HepG2 (cell line): Measurements from ENCODE around the gene ATP5F1A. TPM values are rescaled to one million over a fixed set of nuclear protein-coding genes. Genes with fewer than 3 reads are reported as not detected.

Source experiments
- ATAC-seq: fragments of 200-7000 bp; cut with Tn5 transposase; 3 replicates; pipeline ENCODE4 v1.9.1; 2020; ENCODE audit warnings: mild to moderate bottlenecking, moderate library complexity
- BruUV-seq: library from RNA; stranded (reverse); fragments of 400-500 nt; replicated peaks from 2 replicates; lab custom pipeline; 2021; lab: Mats Ljungman, UMichigan
- CTCF ChIA-PET: fragments of 300-600 bp; formaldehyde crosslinking; extraction: SDS; loops from one replicate; lab custom pipeline; 2021; ENCODE audit warnings: low total read pairs, inconsistent platforms, low intra/inter-chr PET ratio; lab: Yijun Ruan, JAX
- POLR2A ChIA-PET: fragments of 350-600 bp; sonication (Branson Sonifier 250); formaldehyde crosslinking; loops from one replicate; lab custom pipeline; 2020; ENCODE audit warnings: antibody characterized with exemption, inconsistent platforms; lab: Yijun Ruan, JAX
- DNase-seq: peaks from one replicate; pipeline ENCODE4 v3.0.0-alpha.2; 2015; ENCODE audit warnings: low spot score
- FAIRE-seq: peaks from 3 replicates; lab custom pipeline; 2011; peaks lifted over from hg19 to GRCh38; lab: Jason Lieb, UNC
- H2AFZ ChIP-seq: one replicate; pipeline ENCODE4 v1.6.1; 2011; ENCODE audit warnings: low read length, inconsistent platforms
- H3K27ac ChIP-seq: fragments of 300-600 bp; 3 replicates; pipeline ENCODE4 v1.8.0; 2011; ENCODE audit warnings: mixed run types, mild to moderate bottlenecking, mixed read lengths, low read length, inconsistent platforms; ENCODE audit not compliant: insufficient read depth; ENCODE audit errors: extremely low read length
- H3K27me3 ChIP-seq, 2 experiments: fragments of 200-600 bp in 1 of 2; 2 replicates in 1 of 2; 3 replicates in 1 of 2; pipeline versions ENCODE4 v1.6.0 to v1.8.0; 2011; ENCODE audit warnings: low read length in 2 of 2, mild to moderate bottlenecking in 2 of 2, moderate library complexity in 2 of 2, inconsistent platforms in 1 of 2; ENCODE audit not compliant: insufficient read depth in 2 of 2, control insufficient read depth in 1 of 2
- H3K36me3 ChIP-seq, 2 experiments: fragments of 200-600 bp in 1 of 2; replicated peaks in 1 of 2; 2 replicates in 1 of 2; 3 replicates in 1 of 2; pipeline versions ENCODE4 v1.5.1 to v1.8.0; 2011; ENCODE audit warnings: low read length in 2 of 2, inconsistent platforms in 1 of 2; ENCODE audit not compliant: insufficient read depth in 2 of 2, control insufficient read depth in 1 of 2
- H3K4me1 ChIP-seq: 2 replicates; pipeline ENCODE4 v1.5.1; 2012; ENCODE audit warnings: low read length, inconsistent platforms; ENCODE audit not compliant: insufficient read depth
- H3K4me2 ChIP-seq: 2 replicates; pipeline ENCODE4 v1.6.0; 2011; ENCODE audit warnings: low read depth, low read length, inconsistent platforms
- H3K4me3 ChIP-seq, 3 experiments: fragments of 200-600 bp in 1 of 3; sonication (generic), shearing (Covaris generic) in 1 of 3; replicated peaks in 1 of 3; 2 replicates each; pipeline ENCODE4 v1.5.1; 2011 to 2016; ENCODE audit warnings: low read length in 3 of 3, inconsistent platforms in 2 of 3, low read depth in 2 of 3, mild to moderate bottlenecking in 2 of 3, control low read depth in 1 of 3, mixed read lengths in 1 of 3; ENCODE audit not compliant: insufficient read depth in 1 of 3
- H3K79me2 ChIP-seq: one replicate; pipeline ENCODE4 v1.6.1; 2011; ENCODE audit warnings: low read length, inconsistent platforms; ENCODE audit not compliant: insufficient read depth
- H3K9ac ChIP-seq: 2 replicates; pipeline ENCODE4 v1.6.0; 2011; ENCODE audit warnings: mild to moderate bottlenecking, low read depth, low read length, inconsistent platforms; ENCODE audit not compliant: insufficient read depth
- H3K9me3 ChIP-seq: 2 replicates; pipeline ENCODE4 v1.5.1; 2012; ENCODE audit warnings: mild to moderate bottlenecking, low read length
- H4K20me1 ChIP-seq: 2 replicates; pipeline ENCODE4 v1.6.0; 2011; ENCODE audit warnings: inconsistent platforms, mild to moderate bottlenecking, low read length, moderate library complexity; ENCODE audit not compliant: insufficient read depth
- AGO2 ChIP-seq: fragments of 200-400 bp; formaldehyde crosslinking; optimal IDR thresholded peaks from 2 replicates; pipeline ENCODE3; 2017; ENCODE audit warnings: mild to moderate bottlenecking, low read depth, low read length, moderate library complexity
- CENPX ChIP-seq: sonication (generic); formaldehyde crosslinking; IDR thresholded peaks from 2 replicates; pipeline ENCODE4 v1.9.0; 2021; ENCODE audit warnings: mild to moderate bottlenecking, missing genetic modification reagents, moderate library complexity
- CHCHD3 ChIP-seq: sonication (generic); formaldehyde crosslinking; IDR thresholded peaks from 2 replicates; pipeline ENCODE4 v1.8.0; 2022; ENCODE audit warnings: mild to moderate bottlenecking, missing genetic modification reagents, moderate library complexity
- MTA1 ChIP-seq: sonication (generic); formaldehyde crosslinking; IDR thresholded peaks from 2 replicates; pipeline ENCODE4 v1.4.0; 2020; ENCODE audit warnings: missing genetic modification reagents, mild to moderate bottlenecking, borderline replicate concordance
- NCOR1 ChIP-seq: fragments of 200-600 bp; sonication (generic); IDR thresholded peaks from 2 replicates; pipeline ENCODE4 v1.7.0; 2017; ENCODE audit warnings: antibody characterized with exemption, low read length, borderline replicate concordance
- RFX3 ChIP-seq: IDR thresholded peaks from 2 replicates; pipeline ENCODE4 v1.6.1; 2016; ENCODE audit warnings: missing biosample characterization, missing genetic modification reagents
- SMAD3 ChIP-seq: sonication (generic); formaldehyde crosslinking; IDR thresholded peaks from 2 replicates; pipeline ENCODE4 v1.4.0; 2020; ENCODE audit warnings: missing genetic modification reagents
- SMYD3 ChIP-seq: sonication (generic); formaldehyde crosslinking; IDR thresholded peaks from 2 replicates; pipeline ENCODE4 v1.8.1; 2023; ENCODE audit warnings: mild to moderate bottlenecking, missing genetic modification reagents
- ZFP1 ChIP-seq: IDR thresholded peaks from 2 replicates; pipeline ENCODE4 v1.6.1; 2016
- ZNF747 ChIP-seq: sonication (generic); formaldehyde crosslinking; IDR thresholded peaks from 2 replicates; pipeline ENCODE4 v1.8.1; 2023; ENCODE audit warnings: missing genetic modification reagents, mild to moderate bottlenecking, borderline replicate concordance
- WGBS: methylation state at CpG from one replicate; pipeline ENCODE4 v1.1.6; 2017; ENCODE audit warnings: low lambda C conversion rate; 5-methylcytosine and 5-hydroxymethylcytosine counted together
- in situ Hi-C: cut with HindIII; loops from 2 replicates; pipeline ENCODE4 v1.10.0; 2017; ENCODE audit warnings: low pct_unique_long_range_greater_than_20kb; ENCODE audit not compliant: extremely low pct_ligation_motif_present
- intact Hi-C: fragments of 100-400 bp; cut with micrococcal nuclease; formaldehyde crosslinking; loops from one replicate; pipeline ENCODE4 v1.10.0; 2022; ENCODE audit not compliant: unreplicated experiment
- polyA plus RNA-seq, 8 experiments: library from polyadenylated mRNA; depleted of rRNA in 3 of 8; stranded (reverse) in 7 of 8; unstranded in 1 of 8; fragments of >200 nt; fragmentation: Illumina TruSeq in 4 of 8; extraction: Trizol in 4 of 8; gene quantifications; 2 replicates each; pipeline versions ENCODE4 v1.2.1 to v1.2.3, GENCODE V29; 2011 to 2016; ENCODE audit warnings: low read depth in 4 of 8, missing spikeins in 1 of 8, mixed read lengths in 1 of 8; ENCODE audit not compliant: insufficient read depth in 1 of 8
- total RNA-seq, 5 experiments: library from RNA; depleted of rRNA; stranded (reverse); fragments of >200 nt; fragmentation: Illumina TruSeq; extraction: Trizol; gene quantifications; 2 replicates each; pipeline ENCODE4 v1.2.3, GENCODE V29; 2016; ENCODE audit warnings: low read depth in 1 of 5
- TF ChIP-seq, protein P1 (sequence below): sonication (generic); formaldehyde crosslinking; IDR thresholded peaks from 2 replicates; pipeline ENCODE4 v1.4.0; 2020; ENCODE audit warnings: mild to moderate bottlenecking, missing genetic modification reagents
- TF ChIP-seq, protein P2 (sequence below): sonication (generic); formaldehyde crosslinking; IDR thresholded peaks from 2 replicates; pipeline ENCODE4 v1.8.0; 2022; ENCODE audit warnings: low read depth, missing genetic modification reagents
- TF ChIP-seq, protein P3 (sequence below): sonication (generic); formaldehyde crosslinking; IDR thresholded peaks from 2 replicates; pipeline ENCODE4 v1.4.0; 2020; ENCODE audit warnings: missing genetic modification reagents

The ATP5F1A gene
- total and polyA plus RNA-seq, 2 of the 13 experiments (the other 11 are each of a cell fraction or from before 2014, with no cell fraction given), result 459 to 922 TPM

DNA sequence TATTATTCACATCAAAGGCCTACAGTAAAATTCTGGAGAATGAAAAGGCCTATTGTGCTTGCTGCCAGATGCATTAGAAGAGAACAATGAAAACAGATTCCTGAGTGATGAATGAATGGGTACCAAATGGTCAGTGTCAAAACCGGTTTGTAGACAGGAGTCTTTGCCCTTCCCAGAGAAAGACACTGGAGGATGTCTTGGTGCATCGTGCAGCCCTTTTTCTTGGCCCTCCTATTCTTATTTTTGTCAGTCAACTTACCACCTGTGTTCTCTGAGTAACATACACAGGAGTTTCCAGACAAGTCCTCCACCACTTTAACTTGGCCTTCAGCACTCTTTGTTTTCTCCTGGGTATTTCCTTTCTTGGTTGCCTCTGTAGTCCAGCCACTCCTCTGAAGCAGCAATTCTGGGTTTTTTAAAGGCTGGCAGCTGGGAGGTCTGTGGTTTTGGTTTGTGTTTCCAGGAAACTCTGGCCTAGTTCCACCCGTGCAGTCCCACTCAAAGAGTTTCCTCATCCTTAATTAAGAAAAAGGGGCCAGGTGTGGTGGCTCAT is 55.4 kb downstream of the ATP5F1A start (continued):
- TF ChIP-seq, protein P1, sequence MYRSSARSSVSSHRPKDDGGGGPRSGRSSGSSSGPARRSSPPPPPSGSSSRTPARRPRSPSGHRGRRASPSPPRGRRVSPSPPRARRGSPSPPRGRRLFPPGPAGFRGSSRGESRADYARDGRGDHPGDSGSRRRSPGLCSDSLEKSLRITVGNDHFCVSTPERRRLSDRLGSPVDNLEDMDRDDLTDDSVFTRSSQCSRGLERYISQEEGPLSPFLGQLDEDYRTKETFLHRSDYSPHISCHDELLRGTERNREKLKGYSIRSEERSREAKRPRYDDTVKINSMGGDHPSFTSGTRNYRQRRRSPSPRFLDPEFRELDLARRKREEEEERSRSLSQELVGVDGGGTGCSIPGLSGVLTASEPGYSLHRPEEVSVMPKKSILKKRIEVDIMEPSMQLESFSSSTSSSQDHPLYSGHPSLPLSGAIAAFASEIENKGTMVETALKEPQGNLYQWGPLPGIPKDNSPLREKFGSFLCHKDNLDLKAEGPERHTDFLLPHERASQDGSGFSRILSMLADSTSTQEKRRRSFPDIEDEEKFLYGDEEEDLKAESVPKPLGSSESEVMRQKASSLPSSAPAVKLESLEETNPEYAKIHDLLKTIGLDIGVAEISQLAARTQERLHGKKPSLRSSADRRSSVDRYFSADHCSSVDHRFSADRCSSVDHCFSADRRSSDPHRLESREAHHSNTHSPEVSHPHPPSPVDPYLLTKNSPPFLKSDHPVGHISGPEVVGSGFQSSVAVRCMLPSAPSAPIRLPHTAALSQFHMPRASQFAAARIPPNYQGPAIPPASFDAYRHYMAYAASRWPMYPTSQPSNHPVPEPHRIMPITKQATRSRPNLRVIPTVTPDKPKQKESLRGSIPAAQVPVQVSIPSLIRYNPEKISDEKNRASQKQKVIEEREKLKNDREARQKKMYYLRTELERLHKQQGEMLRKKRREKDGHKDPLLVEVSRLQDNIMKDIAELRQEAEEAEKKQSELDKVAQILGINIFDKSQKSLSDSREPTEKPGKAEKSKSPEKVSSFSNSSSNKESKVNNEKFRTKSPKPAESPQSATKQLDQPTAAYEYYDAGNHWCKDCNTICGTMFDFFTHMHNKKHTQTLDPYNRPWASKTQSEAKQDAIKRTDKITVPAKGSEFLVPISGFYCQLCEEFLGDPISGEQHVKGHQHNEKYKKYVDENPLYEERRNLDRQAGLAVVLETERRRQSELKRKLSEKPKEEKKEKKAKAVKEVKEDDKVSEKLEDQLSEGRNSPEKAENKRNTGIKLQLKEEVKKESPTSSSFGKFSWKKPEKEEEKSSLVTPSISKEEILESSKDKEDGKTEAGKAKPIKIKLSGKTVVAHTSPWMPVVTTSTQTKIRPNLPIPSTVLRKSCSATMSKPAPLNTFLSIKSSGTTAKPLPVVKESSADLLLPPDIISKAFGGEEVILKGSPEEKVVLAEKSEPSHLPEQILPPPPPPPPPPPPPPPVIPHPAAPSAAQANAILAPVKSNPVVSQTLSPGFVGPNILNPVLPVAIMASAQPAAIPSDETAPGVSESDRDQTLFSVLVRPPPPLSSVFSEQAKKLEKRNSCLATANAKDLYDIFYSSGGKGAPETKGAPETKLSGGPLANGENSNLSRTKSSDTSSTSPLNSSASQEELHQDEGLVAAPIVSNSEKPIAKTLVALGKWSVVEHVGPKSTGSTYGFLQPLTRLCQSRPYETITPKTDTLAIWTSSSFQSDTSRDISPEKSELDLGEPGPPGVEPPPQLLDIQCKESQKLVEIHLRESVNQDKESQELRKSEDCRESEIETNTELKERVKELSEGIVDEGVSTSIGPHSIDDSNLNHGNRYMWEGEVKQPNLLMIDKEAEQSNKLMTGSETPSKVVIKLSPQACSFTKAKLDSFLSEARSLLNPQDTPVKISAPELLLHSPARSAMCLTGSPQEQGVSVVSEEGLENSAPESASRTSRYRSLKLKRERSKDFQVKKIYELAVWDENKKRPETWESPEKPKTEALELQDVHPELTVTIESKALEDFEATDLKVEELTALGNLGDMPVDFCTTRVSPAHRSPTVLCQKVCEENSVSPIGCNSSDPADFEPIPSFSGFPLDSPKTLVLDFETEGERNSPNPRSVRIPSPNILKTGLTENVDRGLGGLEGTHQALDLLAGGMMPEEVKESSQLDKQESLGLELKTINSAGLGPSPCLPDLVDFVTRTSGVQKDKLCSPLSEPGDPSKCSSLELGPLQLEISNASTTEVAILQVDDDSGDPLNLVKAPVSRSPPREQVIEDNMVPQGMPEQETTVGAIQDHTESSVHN (CRISPR knock-in tag), result no peak
- TF ChIP-seq ZNF747 (CRISPR knock-in tag) (no peak), CENPX (no peak)

DNA sequence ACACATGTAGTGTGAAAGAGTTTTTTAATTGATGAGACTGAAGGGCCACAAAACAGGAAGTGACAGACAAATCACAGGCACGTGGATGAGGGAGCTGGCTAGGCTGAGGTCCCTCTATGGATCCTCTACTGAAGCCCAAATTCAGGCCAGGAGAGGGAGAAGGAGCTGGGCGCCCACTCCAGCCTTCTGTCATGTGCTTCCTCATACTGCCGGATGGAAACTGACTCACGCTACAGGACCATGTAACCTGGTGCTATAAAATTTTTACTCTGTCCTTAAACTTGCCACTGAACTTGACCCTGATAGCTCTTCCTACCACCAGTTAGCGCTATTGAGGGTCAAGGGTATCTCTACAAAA is 57.4 kb downstream of the ATP5F1A start:
- BruUV-seq, result no TSS peak
- no peak overlapping the region for H3K9ac ChIP-seq
- no peak for TF ChIP-seq SMAD3 (CRISPR knock-in tag)
- no peak for TF ChIP-seq CHCHD3 (CRISPR knock-in tag)
- TF ChIP-seq NCOR1, result no peak
- TF ChIP-seq AGO2, result no peak
- TF ChIP-seq MTA1 (CRISPR knock-in tag), result no peak
- TF ChIP-seq ZFP1 (CRISPR knock-in tag), result no peak
- no peak for TF ChIP-seq RFX3
- TF ChIP-seq SMYD3 (CRISPR knock-in tag), result no peak
- TF ChIP-seq, protein P2, sequence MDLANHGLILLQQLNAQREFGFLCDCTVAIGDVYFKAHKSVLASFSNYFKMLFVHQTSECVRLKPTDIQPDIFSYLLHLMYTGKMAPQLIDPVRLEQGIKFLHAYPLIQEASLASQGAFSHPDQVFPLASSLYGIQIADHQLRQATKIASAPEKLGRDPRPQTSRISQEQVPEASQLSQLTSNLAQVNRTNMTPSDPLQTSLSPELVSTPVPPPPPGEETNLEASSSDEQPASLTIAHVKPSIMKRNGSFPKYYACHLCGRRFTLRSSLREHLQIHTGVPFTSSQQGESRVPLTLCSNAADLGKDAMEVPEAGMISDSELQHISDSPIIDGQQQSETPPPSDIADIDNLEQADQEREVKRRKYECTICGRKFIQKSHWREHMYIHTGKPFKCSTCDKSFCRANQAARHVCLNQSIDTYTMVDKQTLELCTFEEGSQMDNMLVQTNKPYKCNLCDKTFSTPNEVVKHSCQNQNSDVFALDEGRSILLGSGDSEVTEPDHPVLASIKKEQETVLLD (CRISPR knock-in tag), result no peak
- TF ChIP-seq, protein P3, sequence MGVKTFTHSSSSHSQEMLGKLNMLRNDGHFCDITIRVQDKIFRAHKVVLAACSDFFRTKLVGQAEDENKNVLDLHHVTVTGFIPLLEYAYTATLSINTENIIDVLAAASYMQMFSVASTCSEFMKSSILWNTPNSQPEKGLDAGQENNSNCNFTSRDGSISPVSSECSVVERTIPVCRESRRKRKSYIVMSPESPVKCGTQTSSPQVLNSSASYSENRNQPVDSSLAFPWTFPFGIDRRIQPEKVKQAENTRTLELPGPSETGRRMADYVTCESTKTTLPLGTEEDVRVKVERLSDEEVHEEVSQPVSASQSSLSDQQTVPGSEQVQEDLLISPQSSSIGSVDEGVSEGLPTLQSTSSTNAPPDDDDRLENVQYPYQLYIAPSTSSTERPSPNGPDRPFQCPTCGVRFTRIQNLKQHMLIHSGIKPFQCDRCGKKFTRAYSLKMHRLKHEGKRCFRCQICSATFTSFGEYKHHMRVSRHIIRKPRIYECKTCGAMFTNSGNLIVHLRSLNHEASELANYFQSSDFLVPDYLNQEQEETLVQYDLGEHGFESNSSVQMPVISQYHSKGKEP (CRISPR knock-in tag), result no peak

More for the DNA sequence above, 57.4 kb downstream of the ATP5F1A start:
- peaks cover 4 to 21% of the 10 kb centered on the region in 2 experiments; a peak in 4 of 5 replicates for H3K27me3 ChIP-seq
- H3K27ac ChIP-seq, result no peak overlapping the region
- WGBS, result 46% methylated on average over 5 of the region's 5 CpGs
- H3K79me2 ChIP-seq, result no peaks in the 10 kb centered on the region
- ATAC-seq, result no peak
- H3K4me2 ChIP-seq, result no peak overlapping the region
- H3K4me3 ChIP-seq, result no peak overlapping the region
- in situ Hi-C loops, result no loop called here
- no peak for DNase-seq
- H2AFZ ChIP-seq, result no peak overlapping the region
- POLR2A ChIA-PET, result no interaction called here
- H4K20me1 ChIP-seq, result no peaks in the 10 kb centered on the region
- H3K36me3 ChIP-seq, result no peaks in the 10 kb centered on the region
- H3K4me1 ChIP-seq, result 0 out of 2 replicates have a peak, but pooled peaks cover 6% of the 10 kb centered on the region
- CTCF ChIA-PET, result no interaction called here
- no peaks in the 10 kb centered on the region for H3K9me3 ChIP-seq
- no peak for FAIRE-seq
- intact Hi-C loops, result no loop called here
